GM19452 (cell line): ENCODE data around the gene OR2B6.
"Not testable (repeated sequence)": the region's sequence is repeated elsewhere in the genome, so short reads cannot be mapped to it uniquely, and the experiment has no call there.

Experiments used
- ATAC-seq: cut with Tn5 transposase; IDR thresholded peaks from one replicate; pipeline ENCODE4 v1.9.1; 2021; ENCODE audit not compliant: unreplicated experiment

The OR2B6 gene

GRCh38 chr6:27956941-27957340, at the start of gene OR2B6:
OR2B6 (plus strand) TSS chr6:27957241; CDS start chr6:27957241, 0 bp downstream.
- no peak for ATAC-seq

GRCh38 chr6:27908017-27908416, 49.0 kb upstream of the OR2B6 start:
- ATAC-seq = no peak

DNA sequence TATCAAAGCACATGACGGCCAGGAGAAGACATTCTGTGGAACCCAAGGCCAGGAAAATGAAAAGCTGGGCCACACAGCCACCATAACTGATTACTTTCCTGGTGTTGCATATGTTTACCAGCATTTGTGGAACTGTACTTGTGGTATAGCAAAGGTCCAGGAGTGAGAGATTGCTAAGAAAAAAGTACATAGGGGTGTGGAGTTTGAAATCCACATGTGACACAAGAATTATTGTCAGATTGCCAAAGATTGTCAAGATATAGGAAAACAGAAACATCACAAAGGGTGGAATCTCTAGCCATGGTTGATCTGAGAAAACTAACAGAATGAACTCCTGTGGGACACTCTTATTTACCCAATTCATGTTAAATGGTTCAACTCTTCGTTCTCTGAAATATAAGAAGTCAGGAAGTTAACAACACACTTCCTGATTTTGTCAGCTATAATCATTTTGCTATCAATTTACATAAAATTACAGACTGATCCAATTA, 45.0 kb upstream of the OR2B6 start, which contains the start of gene OR2B2:
Gene OR2B2, minus strand, starts transcription at position 441 of the 491 bp plus-strand sequence. Its CDS starts 77 bp downstream, at position 364.
- no peak for ATAC-seq

DNA sequence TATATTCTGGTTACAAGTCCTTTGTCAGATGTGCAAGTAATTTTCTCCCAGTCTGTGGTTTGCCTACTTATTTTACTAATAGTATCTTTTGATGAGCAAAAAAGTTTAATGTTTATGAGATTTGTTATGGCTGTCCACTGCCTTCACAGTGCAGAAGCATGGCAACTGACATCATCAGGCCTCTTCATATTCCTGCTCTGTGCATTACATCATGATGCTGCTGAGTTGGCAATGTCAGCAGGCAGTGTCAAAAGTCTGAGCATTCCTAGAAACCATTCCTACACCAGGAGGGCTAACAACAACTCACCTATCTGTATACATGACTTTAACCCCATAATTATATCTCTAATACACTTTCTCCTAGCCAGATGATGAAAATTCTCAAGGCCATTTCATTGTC, 34.1 kb upstream of the OR2B6 start:
- no peak for ATAC-seq

- ATAC-seq = no peak
Observed at GRCh38 chr6:27924179-27924578, 32.9 kb upstream of the OR2B6 start.

GRCh38 chr6:27928041-27928440, 29.0 kb upstream of the OR2B6 start:
- ATAC-seq = not testable (repeated sequence)

DNA sequence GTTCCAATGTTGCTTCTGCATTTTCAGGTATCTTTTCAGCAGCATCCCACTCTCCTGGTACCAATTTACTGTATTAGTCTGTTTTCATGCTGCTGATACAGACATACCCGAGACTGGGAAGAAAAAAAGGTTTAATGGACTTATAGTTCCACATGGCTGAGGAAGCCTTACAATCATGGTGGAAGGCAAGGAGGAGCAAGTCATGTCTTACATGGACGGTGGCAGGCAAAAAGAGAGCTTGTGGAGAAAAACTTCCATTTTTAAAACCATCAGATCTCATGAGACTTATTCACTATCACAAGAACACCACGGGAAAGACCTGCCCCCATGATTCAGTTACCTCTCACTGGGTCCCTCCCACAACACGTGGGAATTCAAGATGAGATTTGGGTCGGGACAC, 27.1 kb upstream of the OR2B6 start:
- not testable (repeated sequence) for ATAC-seq

DNA sequence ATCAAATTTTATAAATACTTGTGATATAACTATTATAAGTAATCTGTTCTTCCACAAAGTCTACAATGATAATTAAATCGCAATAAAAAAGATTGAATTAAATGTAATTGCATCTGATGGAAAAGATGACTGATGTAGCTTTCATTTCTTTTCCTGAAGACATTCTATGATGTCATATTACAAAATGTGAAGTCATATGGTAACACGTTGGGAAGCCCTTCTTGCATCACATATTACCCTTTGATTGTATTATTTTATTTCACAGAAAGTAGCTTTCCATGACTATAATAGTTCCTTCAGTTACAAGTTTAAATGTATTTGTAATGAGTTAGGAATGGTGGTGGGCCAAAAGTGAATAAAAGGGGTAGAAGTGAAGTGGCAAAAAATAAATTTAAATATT, 25.8 kb upstream of the OR2B6 start:
- no peak for ATAC-seq

DNA sequence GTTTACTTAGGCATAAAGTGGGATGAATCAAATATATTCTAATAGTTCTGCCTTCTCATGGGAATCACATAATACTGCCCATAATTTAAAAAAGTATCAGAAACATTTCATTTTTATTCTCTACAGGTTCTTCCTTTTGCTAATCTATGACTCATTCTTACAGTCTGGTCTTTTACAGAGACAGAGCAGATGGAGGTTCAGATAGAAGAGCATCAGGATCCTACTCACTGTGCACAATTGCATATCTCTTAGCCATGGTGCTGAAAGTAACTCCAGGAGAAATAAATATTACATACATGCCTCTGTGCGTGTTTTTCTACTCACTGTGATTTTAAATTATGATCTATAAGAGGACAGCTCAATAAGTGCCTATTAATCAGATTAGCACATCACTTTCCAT, 16.3 kb upstream of the OR2B6 start:
- no peak for ATAC-seq

DNA sequence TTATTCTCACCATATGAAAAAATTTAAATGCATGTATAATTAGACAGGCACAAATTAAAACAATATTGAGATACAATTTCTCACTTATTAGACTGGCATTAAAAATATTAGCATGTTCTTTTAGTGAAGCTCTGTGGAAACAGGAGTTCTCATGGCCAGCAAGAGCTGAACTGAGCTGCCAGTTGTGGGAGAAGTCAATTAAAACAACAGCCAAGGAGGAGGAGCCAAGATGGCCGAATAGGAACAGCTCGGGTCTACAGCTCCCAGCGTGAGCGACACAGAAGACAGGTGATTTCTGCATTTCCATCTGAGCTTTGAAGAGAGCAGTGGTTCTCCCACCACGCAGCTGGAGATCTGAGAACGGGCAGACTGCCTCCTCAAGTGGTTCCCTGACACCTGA, 14.0 kb upstream of the OR2B6 start:
- ATAC-seq = not testable (repeated sequence)

DNA sequence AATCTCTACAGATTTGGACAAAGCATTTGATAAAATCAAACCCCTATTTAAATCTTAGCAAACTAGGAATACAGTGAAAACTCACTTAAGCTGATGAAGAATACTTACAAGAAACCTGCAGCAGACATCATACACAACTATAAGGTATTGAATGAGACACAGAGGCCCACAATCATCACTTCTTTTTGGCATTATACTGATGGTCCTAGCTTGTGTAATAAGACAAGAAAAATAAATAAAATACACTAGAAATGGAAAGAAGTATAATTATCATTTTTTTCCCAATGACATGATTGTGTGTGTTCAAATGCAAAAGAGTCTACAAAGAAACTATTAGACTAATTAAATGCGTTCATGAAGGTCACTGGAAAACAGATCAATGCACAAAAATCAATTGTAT, 8.8 kb upstream of the OR2B6 start:
- no peak for ATAC-seq

- no peak for ATAC-seq
Observed at GRCh38 chr6:27951040-27951439, 6.0 kb upstream of the OR2B6 start.

GRCh38 chr6:27957516-27957915, 475 bp downstream of the OR2B6 start:
- no peak for ATAC-seq

GRCh38 chr6:27962506-27962905, 5.5 kb downstream of the OR2B6 start:
- no peak for ATAC-seq

GRCh38 chr6:27966044-27966443, 9.0 kb downstream of the OR2B6 start:
- peak; percentile 49 for ATAC-seq

DNA sequence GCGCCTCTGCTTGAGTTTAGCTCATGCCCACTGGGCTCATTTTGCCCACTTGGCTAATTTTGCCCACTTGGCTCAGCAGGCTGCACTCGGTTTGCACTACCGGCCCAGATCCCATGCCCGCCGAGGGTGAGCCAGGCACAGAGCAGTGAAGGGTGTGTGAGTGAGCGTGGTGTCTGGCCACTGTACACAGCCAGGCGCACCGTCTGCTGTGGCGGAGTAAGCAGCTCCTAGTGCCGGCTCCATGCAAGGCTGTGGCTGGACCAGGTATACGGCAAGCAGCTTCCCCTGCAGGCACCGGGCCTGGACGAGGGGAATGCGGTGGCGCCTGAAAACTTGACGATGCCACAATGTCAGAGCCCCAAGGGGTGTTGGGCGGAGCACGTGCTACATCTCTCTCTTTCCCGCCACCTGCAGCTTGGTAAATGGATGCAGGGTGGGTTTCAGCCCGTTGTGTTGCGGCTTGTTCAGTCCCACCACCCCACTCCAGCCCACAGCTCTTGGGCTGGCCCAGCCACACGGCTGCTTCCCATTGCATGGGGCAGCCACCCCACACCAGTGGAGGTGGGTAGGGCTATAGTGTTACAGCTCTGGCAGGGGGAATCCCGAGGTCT, 9.9 kb downstream of the OR2B6 start:
- no peak for ATAC-seq

DNA sequence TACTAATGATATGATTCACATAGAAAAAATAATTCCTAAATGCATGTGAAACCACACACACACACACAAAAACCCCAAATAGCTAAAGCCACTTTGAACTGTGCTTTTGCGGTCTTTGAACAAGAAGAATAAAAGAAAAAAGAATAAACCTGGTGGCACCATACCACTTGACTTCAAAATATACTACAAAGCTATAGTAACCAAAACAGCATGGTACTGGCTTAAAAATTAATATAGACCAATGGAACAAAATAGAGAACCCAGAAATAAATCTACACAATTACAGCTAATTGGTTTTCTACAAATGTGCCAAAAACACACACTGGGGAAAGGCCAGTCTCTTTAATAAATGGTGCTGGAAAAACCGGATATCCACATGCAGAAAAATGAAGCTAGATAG, 13.4 kb downstream of the OR2B6 start:
- ATAC-seq = no peak

DNA sequence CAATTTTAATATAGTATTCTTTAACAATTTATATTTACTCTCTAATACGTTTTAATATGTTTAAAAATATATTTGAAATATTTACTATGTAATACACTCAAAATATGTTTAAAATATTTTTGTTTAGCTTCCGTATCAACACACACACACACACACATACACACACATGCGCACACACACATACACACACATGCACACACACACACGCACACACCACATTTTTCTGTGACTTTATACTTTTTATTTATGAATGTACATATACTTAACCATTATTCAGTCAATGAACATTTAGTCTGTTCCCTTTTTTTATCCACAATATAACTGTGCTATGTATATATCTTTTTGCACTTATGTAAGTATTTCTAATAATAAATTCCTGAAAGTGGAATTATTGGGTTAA, 15.7 kb downstream of the OR2B6 start:
- ATAC-seq = no peak

- no peak for ATAC-seq
Observed at GRCh38 chr6:27977387-27977786, 20.3 kb downstream of the OR2B6 start.

DNA sequence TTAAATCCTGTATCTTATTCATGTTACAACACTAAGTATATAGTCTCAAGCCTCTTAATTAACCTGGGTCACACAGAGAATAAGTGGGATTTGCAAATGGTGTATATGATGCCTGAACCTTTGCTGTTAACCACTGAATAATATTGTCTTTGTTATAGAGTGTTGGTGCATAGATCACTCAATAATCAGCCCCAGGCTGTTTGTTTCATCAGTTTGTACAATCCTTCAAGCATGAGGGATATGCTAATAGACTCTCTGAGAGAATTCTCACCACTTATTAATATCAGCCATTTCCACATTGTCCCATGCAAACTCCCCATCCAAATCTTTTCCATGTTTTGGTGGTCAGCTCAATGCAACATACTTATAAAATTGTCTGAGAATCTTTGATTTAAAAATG, 21.7 kb downstream of the OR2B6 start:
- ATAC-seq = no peak

- no peak for ATAC-seq
Observed at GRCh38 chr6:27980111-27980510, 23.1 kb downstream of the OR2B6 start.

DNA sequence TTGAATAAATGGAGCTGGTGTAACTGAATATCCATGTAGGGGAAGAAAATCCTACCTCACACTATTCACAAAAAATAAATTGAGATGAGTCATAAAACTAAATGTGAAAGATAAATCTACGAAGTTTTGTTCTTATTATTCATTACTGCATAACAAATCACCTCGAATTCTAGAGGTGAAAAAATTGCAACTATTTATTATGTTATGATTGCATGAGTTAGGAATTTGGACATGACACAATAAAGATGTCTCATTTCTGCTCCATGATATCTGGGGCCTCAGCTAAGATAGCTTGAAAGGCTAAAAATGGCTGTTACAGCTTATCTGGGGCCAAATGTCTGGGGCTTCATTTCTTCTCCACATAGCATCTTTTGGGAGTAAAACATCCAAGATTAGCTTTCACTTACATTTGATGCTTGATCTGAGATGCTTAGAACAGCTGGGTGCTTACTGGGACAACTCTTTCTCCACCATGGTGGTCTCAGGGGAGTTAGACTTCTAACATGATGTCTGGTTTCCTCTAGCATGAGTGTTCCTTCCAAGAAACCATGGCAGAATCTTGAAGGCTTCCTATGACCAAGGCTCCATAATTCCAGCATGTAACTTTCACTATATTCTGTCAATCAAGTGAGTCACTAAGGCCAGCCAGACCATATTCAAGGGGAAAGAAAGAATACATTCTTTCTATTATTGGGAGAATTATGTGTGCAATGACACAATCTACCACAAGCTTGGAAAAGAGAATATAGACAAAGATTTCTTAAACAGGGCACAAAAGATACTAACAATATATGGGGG, 30.1 kb downstream of the OR2B6 start:
- ATAC-seq = no peak
